ENCODE measurements around the gene TEX14.
"Not testable (repeated sequence)": the region's sequence is repeated elsewhere in the genome, so short reads cannot be mapped to it uniquely, and the experiment has no call there.

The TEX14 gene

DNA sequence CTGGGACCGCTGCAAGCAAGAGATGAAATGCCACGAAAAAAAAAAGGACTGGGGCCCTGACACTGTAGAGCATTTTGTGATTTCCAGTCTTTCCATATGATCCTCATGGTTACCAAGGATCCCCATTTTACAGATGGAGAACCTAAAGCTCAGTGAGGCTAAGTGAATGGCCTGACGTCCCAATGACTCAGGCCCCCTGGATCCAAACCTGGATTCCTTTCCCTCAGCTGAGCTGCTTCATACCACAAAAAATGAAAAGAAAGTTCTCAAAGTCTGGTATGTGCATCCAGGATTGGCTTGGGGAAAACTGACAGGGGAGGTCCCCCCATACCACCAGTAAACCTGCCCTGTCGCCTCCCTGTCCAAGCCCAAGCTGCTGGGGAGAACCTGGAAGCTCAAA is 80.5 kb downstream of the TEX14 start:
- no peak for DNase-seq (ENCODE audit: low spot score)

- no peak for DNase-seq (ENCODE audit: low spot score)
Measured at GRCh38 chr17:58606934-58607333, 84.9 kb downstream of the TEX14 start.

DNA sequence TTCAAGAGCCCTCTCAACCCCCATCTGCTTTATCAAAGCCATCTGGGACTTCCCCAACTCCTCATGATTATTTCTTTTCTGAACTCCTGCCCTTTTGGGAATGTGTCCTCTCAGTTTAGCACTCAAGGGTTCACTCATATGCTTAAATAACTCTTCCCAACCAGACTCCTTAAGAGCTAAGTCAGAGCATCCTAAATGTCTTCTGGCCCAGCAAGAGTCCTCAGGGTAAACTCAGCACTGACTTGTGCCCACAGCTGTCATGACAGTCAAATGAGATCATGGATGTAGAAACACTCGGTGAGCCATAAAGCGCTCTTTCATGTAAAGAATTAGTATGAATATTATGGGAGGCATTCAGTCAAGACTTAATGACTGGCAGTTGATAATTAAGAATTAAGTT is 85.9 kb downstream of the TEX14 start:
- no peak for DNase-seq (ENCODE audit: low spot score)

DNA sequence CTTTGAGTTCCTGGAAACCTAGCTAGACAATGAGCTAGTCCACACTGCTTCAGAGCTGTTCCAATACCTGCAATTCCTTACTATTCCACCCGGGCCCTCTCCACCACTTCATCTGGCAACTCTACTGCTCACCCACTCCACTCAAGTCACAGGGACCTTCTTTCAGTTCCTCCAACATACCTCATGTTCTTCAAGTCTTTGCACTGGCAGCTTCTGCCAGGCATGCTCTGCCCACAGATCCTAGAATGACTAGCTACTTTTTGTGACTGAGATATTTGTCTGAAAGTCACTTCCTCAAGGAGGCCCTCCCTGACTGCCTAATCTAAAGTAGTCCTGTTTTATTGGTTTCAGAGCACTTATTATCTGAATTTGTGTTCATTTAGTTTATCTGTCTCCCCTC is 86.4 kb downstream of the TEX14 start:
- DNase-seq (ENCODE audit: low spot score) = no peak

DNA sequence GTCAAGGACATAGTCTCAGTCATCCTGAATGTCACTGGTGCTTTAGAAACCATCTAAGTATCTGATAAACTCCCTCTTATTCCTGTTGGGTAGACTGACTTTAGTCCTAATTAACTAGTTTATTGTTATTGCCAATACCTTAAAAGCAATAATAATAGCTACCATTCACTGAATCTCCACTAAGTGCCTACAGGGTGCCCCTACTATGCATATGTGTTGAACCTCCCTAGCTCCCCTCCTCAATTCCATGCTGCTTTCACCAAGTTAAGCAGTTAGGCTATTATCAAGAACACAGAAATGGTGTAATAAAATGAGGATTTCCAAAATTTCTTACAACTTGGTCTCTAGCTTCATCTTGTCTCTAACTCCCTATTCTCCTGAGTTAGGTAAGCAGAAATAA is 89.9 kb downstream of the TEX14 start:
- DNase-seq (ENCODE audit: low spot score) = no peak

GRCh38 chr17:58597371-58597770 is 94.5 kb downstream of the TEX14 start:
- no peak for DNase-seq (ENCODE audit: low spot score)

- no peak for DNase-seq (ENCODE audit: low spot score)
Measured at GRCh38 chr17:58595194-58595792, 96.6 kb downstream of the TEX14 start.

- no peak for DNase-seq (ENCODE audit: low spot score)
Measured at GRCh38 chr17:58593123-58593522, 98.7 kb downstream of the TEX14 start.

DNA sequence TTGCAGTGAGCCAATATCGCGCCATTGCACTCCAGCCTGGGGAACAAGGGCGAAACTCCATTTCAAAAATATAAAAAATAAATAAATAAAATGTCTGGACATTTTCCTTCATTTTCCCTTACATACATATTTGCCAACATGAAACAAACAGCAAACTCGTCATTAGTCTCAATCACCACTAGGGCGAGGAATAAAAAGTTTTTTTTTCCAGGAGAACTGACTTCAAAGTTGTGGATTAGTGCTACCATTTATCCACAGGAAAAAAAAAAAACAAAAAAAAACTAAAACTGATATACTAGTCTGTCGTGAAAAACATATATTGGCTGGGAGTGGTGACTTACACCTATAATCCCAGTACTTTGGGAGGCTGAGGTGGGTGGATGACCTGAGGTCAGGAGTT is 100.4 kb downstream of the TEX14 start:
- no peak for DNase-seq (ENCODE audit: low spot score)

DNA sequence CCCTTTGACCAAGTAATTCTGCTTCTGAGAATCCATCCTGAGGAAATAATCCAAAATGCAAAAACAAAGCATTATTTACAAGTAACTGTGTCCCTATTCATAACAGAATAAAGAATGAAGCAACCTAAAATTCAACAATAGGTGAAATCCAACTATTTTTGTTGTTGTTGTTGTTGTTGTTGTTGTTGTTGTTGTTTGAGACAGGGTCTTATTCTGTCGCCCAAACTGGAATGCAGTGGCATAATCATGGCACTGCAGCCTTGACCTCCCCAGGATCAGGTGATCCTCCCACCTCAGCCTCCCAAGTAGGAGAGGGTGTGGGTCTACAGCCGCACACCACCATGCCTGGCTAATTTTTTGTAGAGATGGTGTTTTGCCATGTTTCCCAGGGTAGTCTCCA is 101.5 kb downstream of the TEX14 start:
- DNase-seq (ENCODE audit: low spot score) = no peak

DNA sequence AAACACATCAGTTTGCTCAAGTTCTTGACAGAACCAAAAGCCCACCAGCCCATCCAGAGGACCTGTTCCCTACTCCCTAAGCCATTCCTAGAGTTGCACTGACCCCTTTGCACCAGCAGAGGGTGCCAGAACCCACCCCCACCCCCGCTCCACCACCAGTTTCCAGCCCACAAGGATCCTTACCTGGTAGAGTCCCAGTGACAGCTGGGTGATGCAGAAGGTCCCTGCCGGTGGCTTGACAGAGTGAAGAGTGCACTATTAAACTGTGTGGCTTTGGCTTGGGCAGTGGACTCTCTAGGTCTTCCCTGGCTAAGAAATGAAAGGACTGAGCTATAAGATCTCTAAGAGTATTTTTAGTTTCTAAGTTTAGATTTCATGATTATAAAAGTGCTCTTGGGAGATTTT is 104.1 kb downstream of the TEX14 start:
- DNase-seq (ENCODE audit: low spot score) = peak; percentile 80

GRCh38 chr17:58586009-58586644 is 105.7 kb downstream of the TEX14 start:
- no peak for DNase-seq (ENCODE audit: low spot score)

GRCh38 chr17:58585554-58585953 is 106.3 kb downstream of the TEX14 start:
- no peak for DNase-seq (ENCODE audit: low spot score)

- no peak for DNase-seq (ENCODE audit: low spot score)
Measured at GRCh38 chr17:58583486-58583885, 108.4 kb downstream of the TEX14 start.

GRCh38 chr17:58582718-58583117 is 109.1 kb downstream of the TEX14 start:
- not testable (repeated sequence) for DNase-seq (ENCODE audit: low spot score)

DNA sequence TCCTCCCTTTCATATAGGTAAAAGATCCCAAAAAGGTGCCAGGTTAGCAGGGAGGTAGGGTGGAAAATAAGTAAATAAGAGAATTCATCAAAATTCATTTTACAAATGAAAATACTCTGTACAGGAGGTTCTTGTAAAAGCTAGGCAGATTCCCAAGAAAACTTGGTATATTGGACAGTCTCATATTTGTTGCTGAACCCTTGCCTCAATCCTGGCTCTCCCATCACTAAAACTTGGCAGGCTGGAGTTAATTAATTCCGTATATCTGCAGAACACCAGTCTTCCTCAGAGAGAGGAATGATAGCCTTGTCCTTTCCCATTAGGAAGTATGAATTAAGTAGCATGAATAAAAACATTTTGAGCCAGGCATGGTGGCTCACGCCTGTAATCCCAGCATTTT is 111.2 kb downstream of the TEX14 start:
- no peak for DNase-seq (ENCODE audit: low spot score)

DNA sequence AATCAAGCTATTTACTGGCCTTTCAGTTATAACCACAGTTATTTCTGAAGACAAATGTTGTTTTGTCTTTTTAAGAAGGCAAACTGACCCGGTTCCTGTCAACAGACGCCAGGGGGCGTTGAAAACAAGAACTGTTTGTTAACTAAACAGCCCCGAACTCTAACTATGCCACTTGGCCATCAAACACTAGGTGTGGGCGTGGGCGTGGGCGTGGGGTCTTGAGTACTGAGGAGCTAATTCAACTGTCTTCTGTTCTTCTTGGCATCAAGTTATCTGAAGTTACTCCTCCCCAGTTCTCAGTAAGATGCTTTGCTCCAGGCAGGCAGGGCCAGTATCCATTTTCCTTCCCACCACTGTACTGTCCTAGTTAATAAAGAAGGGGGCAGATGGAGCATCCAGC is 114.1 kb downstream of the TEX14 start:
- peak; percentile 57 for DNase-seq (ENCODE audit: low spot score)

- DNase-seq (ENCODE audit: low spot score) = no peak
Measured at GRCh38 chr17:58576679-58577367, 115.0 kb downstream of the TEX14 start.

DNA sequence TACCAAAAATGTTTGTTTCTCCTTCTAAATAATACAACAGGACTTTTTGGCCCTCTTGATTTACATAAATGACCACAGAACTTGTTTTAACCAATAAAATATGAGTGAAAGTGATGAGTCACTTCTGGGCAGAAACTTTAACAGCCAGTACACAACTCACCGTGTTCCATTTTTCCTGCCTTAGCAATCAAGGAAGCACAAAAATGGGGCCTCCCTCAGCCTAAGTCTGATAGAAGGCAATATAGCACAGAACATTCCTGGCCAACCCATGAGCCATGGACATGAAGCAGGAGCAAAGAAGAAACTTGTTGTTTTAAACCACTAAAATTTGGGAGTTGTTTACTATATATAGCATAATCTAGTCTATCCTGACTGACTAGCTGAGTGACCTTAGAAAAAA is 116.3 kb downstream of the TEX14 start:
- DNase-seq (ENCODE audit: low spot score) = peak; percentile 31

DNA sequence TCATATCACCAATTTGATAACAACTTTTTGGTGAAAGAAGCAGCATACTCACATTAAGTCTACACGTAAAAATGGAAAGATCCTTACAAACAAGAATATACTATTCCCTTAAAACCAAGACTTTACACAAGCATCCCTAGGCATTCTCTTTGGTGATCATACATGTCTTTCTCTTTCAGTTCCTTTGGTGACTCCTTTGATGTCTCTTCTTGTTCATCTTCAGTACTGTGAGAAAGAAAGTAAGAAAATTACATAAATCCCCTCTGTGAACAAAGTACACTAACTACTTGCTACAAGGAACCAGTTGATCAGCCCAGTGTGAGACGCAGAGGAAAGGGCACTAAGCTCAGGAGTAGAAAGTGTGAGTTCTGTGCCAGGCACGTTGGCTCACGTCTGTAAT is 117.8 kb downstream of the TEX14 start:
- no peak for DNase-seq (ENCODE audit: low spot score)

DNA sequence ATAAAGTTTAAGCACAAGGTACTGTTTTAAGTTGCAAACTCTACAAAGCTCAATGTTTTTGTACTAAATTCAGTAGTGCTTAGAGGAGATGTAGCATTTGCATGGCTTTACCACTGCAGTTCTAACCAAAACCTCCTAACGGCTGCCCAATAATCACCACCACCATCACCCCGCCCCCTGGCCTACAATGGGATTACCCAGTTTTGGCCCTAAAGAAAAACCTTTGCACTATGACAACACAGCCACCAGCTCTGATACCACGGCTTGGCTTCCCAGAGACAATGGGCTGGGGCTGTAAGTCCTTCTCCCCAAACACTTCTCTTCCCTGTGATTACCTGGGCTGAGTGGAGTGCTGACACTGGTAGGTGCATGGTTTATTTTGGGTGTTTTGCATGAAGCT is 119.0 kb downstream of the TEX14 start:
- no peak for DNase-seq (ENCODE audit: low spot score)

GRCh38 chr17:58570758-58571157 is 121.1 kb downstream of the TEX14 start:
- DNase-seq (ENCODE audit: low spot score) = no peak

GRCh38 chr17:58569196-58569595 is 122.6 kb downstream of the TEX14 start:
- DNase-seq (ENCODE audit: low spot score) = no peak
